Vagina (tissue), 2 donors: Measurements from ENCODE around the gene INAFM2. TPM values are rescaled to one million over a fixed set of nuclear protein-coding genes. Genes with fewer than 3 reads are reported as not detected.

Source experiments
- DNase-seq, 2 donors: peaks; one replicate each; pipeline ENCODE4 v3.0.0-alpha.2; 2017; ENCODE audit errors: extremely low spot score in 2 of 2
- H3K27ac ChIP-seq: fragments of 200-600 bp; sonication (generic); one replicate; pipeline ENCODE4 v1.5.1; 2019
- H3K27me3 ChIP-seq: fragments of 200-600 bp; sonication (generic); one replicate; pipeline ENCODE4 v1.5.1; 2019
- H3K36me3 ChIP-seq, 2 donors: fragments of 200-600 bp; sonication (generic); one replicate each; pipeline ENCODE4 v1.5.1; 2017 to 2019
- H3K4me1 ChIP-seq: fragments of 200-600 bp; sonication (generic); one replicate; pipeline ENCODE4 v1.5.1; 2019
- H3K4me3 ChIP-seq, 2 donors: fragments of 200-600 bp; sonication (generic); 1 replicate in 1 of 2; 2 replicates in 1 of 2; pipeline ENCODE4 v1.5.1; 2016 to 2019
- H3K9me3 ChIP-seq: fragments of 200-600 bp; sonication (generic); one replicate; pipeline ENCODE4 v1.5.1; 2019
- POLR2A ChIP-seq, 2 donors: fragments of 450-650 bp; IDR thresholded peaks; one replicate each; pipeline ENCODE4 v1.6.1; 2017; ENCODE audit warnings: antibody characterized with exemption in 2 of 2, mild to moderate bottlenecking in 2 of 2, moderate library complexity in 2 of 2
- POLR2AphosphoS5 ChIP-seq, 2 donors: sonication (generic); formaldehyde crosslinking; IDR thresholded peaks; one replicate each; pipeline ENCODE4 v1.9.0; 2017; ENCODE audit warnings: antibody characterized with exemption in 2 of 2, mild to moderate bottlenecking in 2 of 2, low read depth in 1 of 2; ENCODE audit not compliant: insufficient read depth in 1 of 2
- intact Hi-C: fragments of 100-400 bp; cut with DNase I; formaldehyde crosslinking; loops from one replicate; pipeline ENCODE4 v1.15.1; 2023
- total RNA-seq: library from RNA; depleted of rRNA; stranded (reverse); fragments of >200 nt; gene quantifications from one replicate; pipeline ENCODE4 v1.2.3, GENCODE V29; 2016
- TF ChIP-seq, protein P1 (sequence below), 3 experiments: fragments of 450-650 bp in 2 of 3; fragments of 200-600 bp in 1 of 3; sonication (generic) in 1 of 3; IDR thresholded peaks; one replicate each; pipeline ENCODE4 v1.5.1; 2017 to 2019; ENCODE audit warnings: antibody characterized with exemption in 3 of 3, mild to moderate bottlenecking in 2 of 3, moderate library complexity in 2 of 3

The INAFM2 gene
- total RNA-seq, 1 donor from 2014 or later: 5.2 TPM

DNA sequence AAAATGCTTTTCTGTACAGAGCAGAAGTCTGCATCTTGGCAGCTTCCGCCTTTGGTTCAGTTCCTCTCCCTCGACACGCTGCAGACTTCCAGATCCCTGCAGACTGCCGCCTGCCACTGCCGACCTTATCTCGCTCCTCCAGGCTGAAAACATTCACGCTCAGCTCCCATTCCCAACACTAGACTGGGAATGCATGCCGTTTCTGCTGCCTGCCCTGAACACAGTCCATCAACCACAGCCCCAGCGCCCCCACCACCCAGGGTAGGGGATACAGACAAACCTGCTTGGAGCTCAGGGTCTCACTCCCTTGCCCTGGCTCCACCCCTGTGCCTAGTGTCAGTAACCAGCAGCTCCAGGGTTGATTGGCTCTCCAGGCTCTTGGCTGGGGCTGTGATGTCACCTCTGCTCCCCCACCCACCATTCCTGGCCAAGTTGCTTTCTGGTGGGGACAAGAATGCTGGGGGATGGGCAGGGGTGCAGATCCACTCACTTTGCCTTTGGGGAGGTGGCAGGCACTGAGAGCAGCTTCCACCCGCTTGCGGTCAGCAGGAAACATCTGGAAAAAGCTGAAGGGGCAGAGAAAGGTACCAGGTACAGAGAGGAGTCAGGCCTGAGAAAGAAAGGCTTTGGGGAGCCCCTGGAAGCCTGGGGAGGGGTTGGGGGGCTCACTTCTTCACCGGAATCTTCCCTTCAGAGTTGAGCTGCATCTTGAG, 21.9 kb upstream of the INAFM2 start:
- no peaks in the 10 kb centered on the region for H3K36me3 ChIP-seq
- DNase-seq: no peak
- no peak overlapping the region for H3K27ac ChIP-seq
- no peak overlapping the region for H3K4me3 ChIP-seq
- no peaks in the 10 kb centered on the region for H3K9me3 ChIP-seq
- H3K4me1 ChIP-seq: no peaks in the 10 kb centered on the region
- intact Hi-C loops: no loop called here
- no peak for TF ChIP-seq POLR2A (IDR thresholded peaks at IDR 0.05)
- TF ChIP-seq, protein P1, sequence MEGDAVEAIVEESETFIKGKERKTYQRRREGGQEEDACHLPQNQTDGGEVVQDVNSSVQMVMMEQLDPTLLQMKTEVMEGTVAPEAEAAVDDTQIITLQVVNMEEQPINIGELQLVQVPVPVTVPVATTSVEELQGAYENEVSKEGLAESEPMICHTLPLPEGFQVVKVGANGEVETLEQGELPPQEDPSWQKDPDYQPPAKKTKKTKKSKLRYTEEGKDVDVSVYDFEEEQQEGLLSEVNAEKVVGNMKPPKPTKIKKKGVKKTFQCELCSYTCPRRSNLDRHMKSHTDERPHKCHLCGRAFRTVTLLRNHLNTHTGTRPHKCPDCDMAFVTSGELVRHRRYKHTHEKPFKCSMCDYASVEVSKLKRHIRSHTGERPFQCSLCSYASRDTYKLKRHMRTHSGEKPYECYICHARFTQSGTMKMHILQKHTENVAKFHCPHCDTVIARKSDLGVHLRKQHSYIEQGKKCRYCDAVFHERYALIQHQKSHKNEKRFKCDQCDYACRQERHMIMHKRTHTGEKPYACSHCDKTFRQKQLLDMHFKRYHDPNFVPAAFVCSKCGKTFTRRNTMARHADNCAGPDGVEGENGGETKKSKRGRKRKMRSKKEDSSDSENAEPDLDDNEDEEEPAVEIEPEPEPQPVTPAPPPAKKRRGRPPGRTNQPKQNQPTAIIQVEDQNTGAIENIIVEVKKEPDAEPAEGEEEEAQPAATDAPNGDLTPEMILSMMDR (IDR thresholded peaks at IDR 0.05): no peak
- TF ChIP-seq POLR2AphosphoS5 (IDR thresholded peaks at IDR 0.05; ENCODE audit: insufficient read depth in 1 of 2, low read depth in 1 of 2): no peak
- no peaks in the 10 kb centered on the region for H3K27me3 ChIP-seq

DNA sequence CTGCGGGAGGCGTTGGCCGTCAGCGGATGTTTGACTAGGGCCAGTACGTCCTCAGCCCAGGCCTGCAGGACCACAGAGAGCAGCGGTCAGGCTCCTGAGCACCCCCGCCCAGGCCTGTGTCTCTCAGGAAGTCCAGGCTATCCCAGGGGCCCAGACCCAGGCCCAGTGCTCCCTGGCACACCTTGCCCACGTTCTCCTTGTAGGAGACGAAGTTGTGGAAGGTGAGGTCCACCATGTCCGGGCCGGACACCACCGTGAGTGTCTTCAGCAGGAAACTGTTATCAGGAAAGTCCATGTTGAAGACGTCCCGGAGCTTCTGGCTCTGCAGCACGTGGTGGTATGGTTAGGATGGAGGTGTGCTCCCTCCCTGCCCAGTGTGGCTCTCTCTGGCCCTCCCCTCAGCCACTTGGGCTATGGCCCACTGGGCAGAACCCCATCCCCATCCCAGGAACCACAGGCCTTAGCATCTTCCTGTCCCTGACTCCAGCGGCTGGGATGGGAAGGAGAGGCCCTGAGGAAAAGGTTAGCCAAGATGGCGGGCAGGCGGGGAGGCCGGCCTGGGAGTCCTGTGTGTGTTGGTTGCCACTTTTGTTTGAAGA, 21.1 kb upstream of the INAFM2 start:
- no peak for TF ChIP-seq POLR2A (IDR thresholded peaks at IDR 0.05)
- no peak for TF ChIP-seq POLR2AphosphoS5 (IDR thresholded peaks at IDR 0.05; ENCODE audit: insufficient read depth in 1 of 2, low read depth in 1 of 2)
- TF ChIP-seq, protein P1 (IDR thresholded peaks at IDR 0.05): no peak
- DNase-seq: no peak
- H3K4me1 ChIP-seq: no peaks in the 10 kb centered on the region
- H3K4me3 ChIP-seq: no peak overlapping the region
- H3K9me3 ChIP-seq: no peaks in the 10 kb centered on the region
- intact Hi-C loops: no loop called here
- no peaks in the 10 kb centered on the region for H3K36me3 ChIP-seq
- H3K27me3 ChIP-seq: no peaks in the 10 kb centered on the region
- H3K27ac ChIP-seq: no peak overlapping the region

DNA sequence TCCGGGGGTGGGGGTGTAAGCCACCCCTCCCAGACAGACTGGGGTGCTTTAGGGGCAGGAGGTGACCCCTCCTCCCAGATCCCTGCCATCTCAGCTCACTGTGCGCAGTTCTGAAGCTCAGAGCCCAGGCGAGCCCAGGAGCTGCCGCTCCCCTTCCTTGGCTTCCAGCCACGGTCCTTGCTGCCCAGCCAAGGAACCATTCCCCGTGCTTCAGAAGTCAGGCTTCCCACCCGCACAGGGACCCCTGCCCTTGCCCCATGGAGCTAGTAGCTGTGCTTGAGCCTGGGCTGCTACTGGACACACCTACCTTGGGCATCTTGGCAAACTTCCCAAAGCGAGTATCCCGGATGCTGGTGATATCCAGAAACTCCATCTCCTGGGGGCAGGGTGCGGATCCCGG, 20.5 kb upstream of the INAFM2 start:
- no peaks in the 10 kb centered on the region for H3K36me3 ChIP-seq
- TF ChIP-seq, protein P1 (IDR thresholded peaks at IDR 0.05): no peak
- TF ChIP-seq POLR2A (IDR thresholded peaks at IDR 0.05) (no peak), POLR2AphosphoS5 (IDR thresholded peaks at IDR 0.05; ENCODE audit: insufficient read depth in 1 of 2, low read depth in 1 of 2) (no peak)
- no peaks in the 10 kb centered on the region for H3K4me1 ChIP-seq
- no peaks in the 10 kb centered on the region for H3K9me3 ChIP-seq
- DNase-seq: no peak
- intact Hi-C loops: no loop called here
- H3K4me3 ChIP-seq: no peak overlapping the region
- no peaks in the 10 kb centered on the region for H3K27me3 ChIP-seq
- H3K27ac ChIP-seq: no peak overlapping the region

DNA sequence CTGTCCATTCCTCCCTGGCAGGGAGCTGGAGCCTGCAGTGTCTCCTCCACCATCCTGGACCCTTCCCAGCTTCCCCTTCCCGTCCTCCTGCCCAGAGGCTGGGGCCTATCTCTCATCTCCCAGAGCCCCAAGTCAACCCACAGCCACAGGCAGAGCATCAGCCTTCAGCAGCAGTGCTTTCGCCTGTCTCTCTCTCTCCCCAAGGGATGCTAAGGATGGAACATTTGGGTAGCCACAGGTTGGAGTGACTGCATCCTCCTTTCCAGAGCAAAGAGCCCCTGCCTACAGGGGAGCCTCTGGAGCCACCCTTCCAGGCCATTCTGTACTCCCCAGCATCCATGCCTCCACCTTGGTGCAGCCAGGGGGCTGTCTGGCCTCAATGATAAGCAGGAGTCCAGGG, 19.9 kb upstream of the INAFM2 start:
- intact Hi-C loops: no loop called here
- no peak overlapping the region for H3K27ac ChIP-seq
- H3K27me3 ChIP-seq: no peaks in the 10 kb centered on the region
- DNase-seq: no peak
- no peaks in the 10 kb centered on the region for H3K36me3 ChIP-seq
- H3K4me3 ChIP-seq: no peak overlapping the region
- TF ChIP-seq, protein P1 (IDR thresholded peaks at IDR 0.05): no peak
- TF ChIP-seq POLR2AphosphoS5 (IDR thresholded peaks at IDR 0.05; ENCODE audit: insufficient read depth in 1 of 2, low read depth in 1 of 2): no peak
- TF ChIP-seq POLR2A (IDR thresholded peaks at IDR 0.05): no peak
- H3K4me1 ChIP-seq: no peaks in the 10 kb centered on the region
- H3K9me3 ChIP-seq: no peaks in the 10 kb centered on the region

DNA sequence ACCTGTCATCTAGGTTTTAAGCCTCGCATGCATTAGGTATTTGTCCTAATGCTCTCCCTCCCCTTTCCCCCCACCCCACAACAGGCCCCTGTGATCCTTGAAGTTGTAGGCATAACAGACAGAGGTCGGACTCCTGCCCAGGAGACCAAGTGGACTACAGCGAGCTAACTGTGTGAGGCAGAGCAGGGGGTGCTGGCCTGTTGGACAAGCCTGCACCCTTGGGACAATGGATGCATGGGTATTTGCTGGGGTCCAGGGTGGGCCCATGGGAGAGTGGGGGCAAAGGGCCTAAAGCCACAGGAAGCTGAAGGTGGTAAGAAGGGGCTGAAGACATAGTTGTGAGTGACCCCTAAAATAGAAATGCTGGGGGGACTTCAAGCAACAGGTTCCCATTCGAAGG, 18.2 kb upstream of the INAFM2 start:
- Histone ChIP-seq H3K4me3 (no peak overlapping the region), H3K4me1 (no peaks in the 10 kb centered on the region), H3K27me3 (no peaks in the 10 kb centered on the region), H3K9me3 (no peaks in the 10 kb centered on the region), H3K36me3 (no peaks in the 10 kb centered on the region), H3K27ac (no peak overlapping the region)
- TF ChIP-seq, protein P1 (IDR thresholded peaks at IDR 0.05): no peak
- TF ChIP-seq POLR2AphosphoS5 (IDR thresholded peaks at IDR 0.05; ENCODE audit: insufficient read depth in 1 of 2, low read depth in 1 of 2) (no peak), POLR2A (IDR thresholded peaks at IDR 0.05) (no peak)
- DNase-seq: no peak
- intact Hi-C loops: no loop called here
